Gastrocnemius medialis (tissue), 4 donors: ENCODE measurements around the gene PLEKHG3.

Experiments
- CTCF ChIP-seq, 5 experiments: fragments of 450-650 bp in 3 of 5; fragments of 200-600 bp in 2 of 5; sonication (generic) in 2 of 5; IDR thresholded peaks in 4 of 5; conservative IDR thresholded peaks in 1 of 5; 1 replicate in 4 of 5; 2 replicates in 1 of 5; pipeline ENCODE4 v1.5.1; 2016 to 2019; ENCODE audit warnings: antibody characterized with exemption in 5 of 5, mild to moderate bottlenecking in 3 of 5, moderate library complexity in 3 of 5
- POLR2A ChIP-seq, 2 donors: fragments of 450-650 bp; IDR thresholded peaks; one replicate each; pipeline ENCODE4 v1.6.1; 2017; ENCODE audit warnings: antibody characterized with exemption in 2 of 2, mild to moderate bottlenecking in 2 of 2, moderate library complexity in 2 of 2

GRCh38 chr14:64721391-64721791, 17.2 kb downstream of the PLEKHG3 start:
- no peak for TF ChIP-seq CTCF (IDR thresholded peaks at IDR 0.05 in 4 of 5, conservative IDR thresholded peaks at IDR 0.05 in 1 of 5)
- TF ChIP-seq POLR2A (IDR thresholded peaks at IDR 0.05), result no peak
